Measurements from ENCODE around the gene FAM200A.

FAM200A gene

DNA sequence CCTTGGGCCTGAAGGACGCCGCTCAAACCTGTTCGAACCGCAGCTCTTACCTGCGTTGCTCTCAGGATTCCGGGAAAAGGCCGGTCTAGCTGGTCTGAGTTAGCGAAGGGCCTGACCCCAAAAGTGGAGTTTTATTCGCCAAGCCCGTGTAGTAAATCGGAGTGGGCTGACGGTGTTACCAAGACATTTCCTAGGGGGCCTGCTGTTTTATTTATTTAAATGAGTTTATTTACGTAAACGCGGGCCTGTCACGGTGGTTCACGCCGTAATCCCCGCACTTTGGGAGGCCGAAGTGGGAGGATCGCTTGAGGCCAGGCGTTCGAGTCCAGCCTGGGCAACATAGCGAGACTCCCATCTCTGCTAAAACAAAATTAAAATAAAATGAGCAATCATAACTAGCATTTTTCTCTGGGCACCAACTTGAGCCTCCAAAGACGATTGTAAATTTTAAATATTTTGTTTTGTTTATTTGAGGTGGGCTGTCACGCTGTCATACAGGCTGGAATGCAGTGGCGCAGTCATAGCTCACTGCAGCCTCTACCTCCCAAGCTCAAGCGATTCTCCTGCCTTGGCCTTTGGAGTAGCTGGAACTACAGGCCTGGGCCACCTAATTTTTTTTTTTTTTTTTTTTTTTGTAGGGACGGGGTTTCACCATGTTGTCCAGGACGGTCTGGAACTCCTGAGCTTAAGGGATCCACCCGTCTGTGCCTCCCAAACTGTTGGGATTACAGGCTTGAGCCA, 7.4 kb upstream of the FAM200A start:
- POLR2A ChIA-PET, result interaction anchor here (0.9 to 3.4 kb wide), 9 partner anchors 8 to 360 kb away, joined by 4 to 26 read pairs (median 5); partner anchors contain the start of genes BUD31, CPSF4, PDAP1 and PTCD1
- TF ChIP-seq REPIN1 (tag by site-specific recombination; IDR thresholded peaks at IDR 0.05; ENCODE audit: low read depth) (no peak), ZNF423 (tag by site-specific recombination; IDR thresholded peaks at IDR 0.05) (peak; percentile 17; the same call in 1 of the 2 replicates), ZNF24 (tag by site-specific recombination; IDR thresholded peaks at IDR 0.05) (no peak), ZBTB49 (tag by site-specific recombination; IDR thresholded peaks at IDR 0.05; ENCODE audit: low read depth) (no peak), ZNF175 (tag by site-specific recombination; IDR thresholded peaks at IDR 0.05) (no peak), KLF7 (tag by site-specific recombination; IDR thresholded peaks at IDR 0.05; ENCODE audit: borderline replicate concordance) (0 out of 2 replicates have a peak, but pooled peaks have one; percentile 1), SP3 (tag by site-specific recombination; IDR thresholded peaks at IDR 0.05) (no peak), ZBTB20 (tag by site-specific recombination; IDR thresholded peaks at IDR 0.05) (no peak), ZNF394 (tag by site-specific recombination; IDR thresholded peaks at IDR 0.05; ENCODE audit: borderline replicate concordance) (peak; percentile 72; the same call in 1 of the 2 replicates), KLF16 (tag by site-specific recombination; IDR thresholded peaks at IDR 0.05) (no peak), ZNF580 (tag by site-specific recombination; IDR thresholded peaks at IDR 0.05) (no peak), ZNF610 (tag by site-specific recombination; IDR thresholded peaks at IDR 0.05; ENCODE audit: borderline replicate concordance) (no peak), ZNF785 (tag by site-specific recombination; IDR thresholded peaks at IDR 0.05) (no peak), ZNF792 (tag by site-specific recombination; IDR thresholded peaks at IDR 0.05) (no peak), ZNF23 (tag by site-specific recombination; IDR thresholded peaks at IDR 0.05; ENCODE audit: borderline replicate concordance) (no peak), ZSCAN23 (tag by site-specific recombination; IDR thresholded peaks at IDR 0.05) (no peak), IKZF3 (tag by site-specific recombination; IDR thresholded peaks at IDR 0.05) (no peak), KLF10 (tag by site-specific recombination; IDR thresholded peaks at IDR 0.05) (no peak), ZNF658 (tag by site-specific recombination; IDR thresholded peaks at IDR 0.05) (no peak), FEZF1 (tag by site-specific recombination; IDR thresholded peaks at IDR 0.05) (no peak), ZEB2 (tag by site-specific recombination; IDR thresholded peaks at IDR 0.05) (no peak), ZNF121 (tag by site-specific recombination; IDR thresholded peaks at IDR 0.05) (peak; percentile 92), ZNF350 (tag by site-specific recombination; IDR thresholded peaks at IDR 0.05) (no peak), GLI4 (tag by site-specific recombination; IDR thresholded peaks at IDR 0.05) (no peak), ZNF660 (tag by site-specific recombination; IDR thresholded peaks at IDR 0.05) (no peak)
- TF ChIP-seq, protein P1, sequence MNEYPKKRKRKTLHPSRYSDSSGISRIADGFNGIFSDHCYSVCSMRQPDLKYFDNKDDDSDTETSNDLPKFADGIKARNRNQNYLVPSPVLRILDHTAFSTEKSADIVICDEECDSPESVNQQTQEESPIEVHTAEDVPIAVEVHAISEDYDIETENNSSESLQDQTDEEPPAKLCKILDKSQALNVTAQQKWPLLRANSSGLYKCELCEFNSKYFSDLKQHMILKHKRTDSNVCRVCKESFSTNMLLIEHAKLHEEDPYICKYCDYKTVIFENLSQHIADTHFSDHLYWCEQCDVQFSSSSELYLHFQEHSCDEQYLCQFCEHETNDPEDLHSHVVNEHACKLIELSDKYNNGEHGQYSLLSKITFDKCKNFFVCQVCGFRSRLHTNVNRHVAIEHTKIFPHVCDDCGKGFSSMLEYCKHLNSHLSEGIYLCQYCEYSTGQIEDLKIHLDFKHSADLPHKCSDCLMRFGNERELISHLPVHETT (tag by site-specific recombination; IDR thresholded peaks at IDR 0.05), result no peak
- TF ChIP-seq, protein P2, sequence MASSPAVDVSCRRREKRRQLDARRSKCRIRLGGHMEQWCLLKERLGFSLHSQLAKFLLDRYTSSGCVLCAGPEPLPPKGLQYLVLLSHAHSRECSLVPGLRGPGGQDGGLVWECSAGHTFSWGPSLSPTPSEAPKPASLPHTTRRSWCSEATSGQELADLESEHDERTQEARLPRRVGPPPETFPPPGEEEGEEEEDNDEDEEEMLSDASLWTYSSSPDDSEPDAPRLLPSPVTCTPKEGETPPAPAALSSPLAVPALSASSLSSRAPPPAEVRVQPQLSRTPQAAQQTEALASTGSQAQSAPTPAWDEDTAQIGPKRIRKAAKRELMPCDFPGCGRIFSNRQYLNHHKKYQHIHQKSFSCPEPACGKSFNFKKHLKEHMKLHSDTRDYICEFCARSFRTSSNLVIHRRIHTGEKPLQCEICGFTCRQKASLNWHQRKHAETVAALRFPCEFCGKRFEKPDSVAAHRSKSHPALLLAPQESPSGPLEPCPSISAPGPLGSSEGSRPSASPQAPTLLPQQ (tag by site-specific recombination; IDR thresholded peaks at IDR 0.05), result no peak
- TF ChIP-seq, protein P3, sequence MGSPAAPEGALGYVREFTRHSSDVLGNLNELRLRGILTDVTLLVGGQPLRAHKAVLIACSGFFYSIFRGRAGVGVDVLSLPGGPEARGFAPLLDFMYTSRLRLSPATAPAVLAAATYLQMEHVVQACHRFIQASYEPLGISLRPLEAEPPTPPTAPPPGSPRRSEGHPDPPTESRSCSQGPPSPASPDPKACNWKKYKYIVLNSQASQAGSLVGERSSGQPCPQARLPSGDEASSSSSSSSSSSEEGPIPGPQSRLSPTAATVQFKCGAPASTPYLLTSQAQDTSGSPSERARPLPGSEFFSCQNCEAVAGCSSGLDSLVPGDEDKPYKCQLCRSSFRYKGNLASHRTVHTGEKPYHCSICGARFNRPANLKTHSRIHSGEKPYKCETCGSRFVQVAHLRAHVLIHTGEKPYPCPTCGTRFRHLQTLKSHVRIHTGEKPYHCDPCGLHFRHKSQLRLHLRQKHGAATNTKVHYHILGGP (tag by site-specific recombination; IDR thresholded peaks at IDR 0.05), result no peak
- TF ChIP-seq, protein P4, sequence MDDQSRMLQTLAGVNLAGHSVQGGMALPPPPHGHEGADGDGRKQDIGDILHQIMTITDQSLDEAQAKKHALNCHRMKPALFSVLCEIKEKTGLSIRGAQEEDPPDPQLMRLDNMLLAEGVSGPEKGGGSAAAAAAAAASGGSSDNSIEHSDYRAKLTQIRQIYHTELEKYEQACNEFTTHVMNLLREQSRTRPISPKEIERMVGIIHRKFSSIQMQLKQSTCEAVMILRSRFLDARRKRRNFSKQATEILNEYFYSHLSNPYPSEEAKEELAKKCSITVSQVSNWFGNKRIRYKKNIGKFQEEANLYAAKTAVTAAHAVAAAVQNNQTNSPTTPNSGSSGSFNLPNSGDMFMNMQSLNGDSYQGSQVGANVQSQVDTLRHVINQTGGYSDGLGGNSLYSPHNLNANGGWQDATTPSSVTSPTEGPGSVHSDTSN (CRISPR knock-in tag; IDR thresholded peaks at IDR 0.05), result no peak
- TF ChIP-seq, protein P5, sequence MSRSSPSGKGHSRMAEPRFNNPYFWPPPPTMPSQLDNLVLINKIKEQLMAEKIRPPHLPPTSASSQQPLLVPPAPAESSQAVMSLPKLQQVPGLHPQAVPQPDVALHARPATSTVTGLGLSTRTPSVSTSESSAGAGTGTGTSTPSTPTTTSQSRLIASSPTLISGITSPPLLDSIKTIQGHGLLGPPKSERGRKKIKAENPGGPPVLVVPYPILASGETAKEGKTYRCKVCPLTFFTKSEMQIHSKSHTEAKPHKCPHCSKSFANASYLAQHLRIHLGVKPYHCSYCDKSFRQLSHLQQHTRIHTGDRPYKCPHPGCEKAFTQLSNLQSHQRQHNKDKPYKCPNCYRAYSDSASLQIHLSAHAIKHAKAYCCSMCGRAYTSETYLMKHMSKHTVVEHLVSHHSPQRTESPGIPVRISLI (tag by site-specific recombination; IDR thresholded peaks at IDR 0.05), result peak; percentile 81; the same call in 1 of the 2 replicates

More for the DNA sequence above, 7.4 kb upstream of the FAM200A start:
- H3K27ac ChIP-seq (ENCODE audit: extremely low read depth, low read depth, low read length), result peak overlapping the region; percentile 90
- CTCF ChIA-PET, result no interaction called here
- peaks cover 7% of the 10 kb centered on the region for H3K4me1 ChIP-seq (ENCODE audit: control insufficient read depth, insufficient read depth, low read length)
- H3K9me3 ChIP-seq (ENCODE audit: control insufficient read depth, insufficient read depth, low read depth, low read length), result no peaks in the 10 kb centered on the region
- peak overlapping the region; percentile 93 for H3K4me3 ChIP-seq (ENCODE audit: low read depth, low read length)
- H3K36me3 ChIP-seq (ENCODE audit: control insufficient read depth in 2 of 2, insufficient read depth in 1 of 2, low read length in 2 of 2), result peaks cover 45 to 65% of the 10 kb centered on the region in 2 experiments
